Measurements from ENCODE around the gene MAPK7. TPM values are rescaled to one million over a fixed set of nuclear protein-coding genes. Genes with fewer than 3 reads are reported as not detected.

The MAPK7 gene
- total RNA-seq, 1 experiment from 2014 or later: 11.5 TPM

- DNase-seq (ENCODE audit: low spot score): peak; percentile 28
These were observed 40.1 kb downstream of the MAPK7 start for GRCh38 chr17:19418251-19418992.

GRCh38 chr17:19421219-19421618 is 42.9 kb downstream of the MAPK7 start:
- DNase-seq (ENCODE audit: low spot score): no peak

- DNase-seq (ENCODE audit: low spot score): no peak
These were observed 43.6 kb downstream of the MAPK7 start for GRCh38 chr17:19421926-19422325.

GRCh38 chr17:19424934-19425868 is 46.9 kb downstream of the MAPK7 start:
- DNase-seq (ENCODE audit: low spot score): no peak

- no peak for DNase-seq (ENCODE audit: low spot score)
These were observed 48.3 kb downstream of the MAPK7 start for GRCh38 chr17:19426631-19427030.

- DNase-seq (ENCODE audit: low spot score): no peak
These were observed 53.4 kb downstream of the MAPK7 start for GRCh38 chr17:19431691-19432090.

Other genes with a start within 250 kb of the MAPK7 start
- gene EPN2, start 141.1 kb upstream of the MAPK7 start, total RNA-seq (2014; rRNA removed; shearing (Covaris generic)): 9.8 and 10.4 TPM in 2 replicates
- 41.5 and 65.1 TPM in 2 replicates for gene B9D1, start 15.8 kb upstream of the MAPK7 start, total RNA-seq (2014; rRNA removed; shearing (Covaris generic))
- gene MFAP4, start 8.7 kb downstream of the MAPK7 start, total RNA-seq (2014; rRNA removed; shearing (Covaris generic)): not detected in 2 replicates
- gene RNF112, start 32.7 kb downstream of the MAPK7 start, total RNA-seq (2014; rRNA removed; shearing (Covaris generic)): not detected in 2 replicates
- 4.3 and 7.3 TPM in 2 replicates for gene SLC47A1, start 155.4 kb downstream of the MAPK7 start, total RNA-seq (2014; rRNA removed; shearing (Covaris generic))

Measured in A172 (cell line).